ENCODE measurements around the gene XPNPEP3.
"Not testable (repeated sequence)": the region's sequence is repeated elsewhere in the genome, so short reads cannot be mapped to it uniquely, and the experiment has no call there.

XPNPEP3 gene

DNA sequence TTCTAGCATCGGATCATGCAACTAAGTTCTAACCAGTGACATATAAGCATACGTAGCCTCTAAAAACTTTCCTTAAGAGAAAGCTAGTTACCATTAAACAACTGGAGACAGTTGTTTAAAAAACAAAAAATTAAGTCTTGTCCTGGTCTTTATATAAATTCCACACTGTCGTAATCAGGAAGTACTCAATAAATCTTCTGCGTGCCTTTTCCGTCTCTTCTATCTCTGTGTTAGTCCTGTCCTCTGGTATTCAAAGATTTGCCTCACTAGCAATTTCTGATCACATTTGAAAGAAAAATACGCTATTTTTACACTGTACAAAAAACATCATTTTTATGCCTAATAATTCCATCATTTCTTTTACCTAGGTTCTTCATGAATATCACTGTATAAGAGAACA is 27.8 kb upstream of the XPNPEP3 start:
- TF ChIP-seq, protein P1, sequence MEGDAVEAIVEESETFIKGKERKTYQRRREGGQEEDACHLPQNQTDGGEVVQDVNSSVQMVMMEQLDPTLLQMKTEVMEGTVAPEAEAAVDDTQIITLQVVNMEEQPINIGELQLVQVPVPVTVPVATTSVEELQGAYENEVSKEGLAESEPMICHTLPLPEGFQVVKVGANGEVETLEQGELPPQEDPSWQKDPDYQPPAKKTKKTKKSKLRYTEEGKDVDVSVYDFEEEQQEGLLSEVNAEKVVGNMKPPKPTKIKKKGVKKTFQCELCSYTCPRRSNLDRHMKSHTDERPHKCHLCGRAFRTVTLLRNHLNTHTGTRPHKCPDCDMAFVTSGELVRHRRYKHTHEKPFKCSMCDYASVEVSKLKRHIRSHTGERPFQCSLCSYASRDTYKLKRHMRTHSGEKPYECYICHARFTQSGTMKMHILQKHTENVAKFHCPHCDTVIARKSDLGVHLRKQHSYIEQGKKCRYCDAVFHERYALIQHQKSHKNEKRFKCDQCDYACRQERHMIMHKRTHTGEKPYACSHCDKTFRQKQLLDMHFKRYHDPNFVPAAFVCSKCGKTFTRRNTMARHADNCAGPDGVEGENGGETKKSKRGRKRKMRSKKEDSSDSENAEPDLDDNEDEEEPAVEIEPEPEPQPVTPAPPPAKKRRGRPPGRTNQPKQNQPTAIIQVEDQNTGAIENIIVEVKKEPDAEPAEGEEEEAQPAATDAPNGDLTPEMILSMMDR (IDR thresholded peaks at IDR 0.05) = no peak
- Histone ChIP-seq H3K36me3 (peaks cover 71% of the 10 kb centered on the region), H3K27ac (no peak overlapping the region), H3K9me3 (no peaks in the 10 kb centered on the region), H3K4me1 (ENCODE audit: control insufficient read depth in 1 of 2, insufficient read depth in 1 of 2, low read depth in 1 of 2, low read length in 1 of 2) (no peaks in the 10 kb centered on the region), H3K4me3 (ENCODE audit: low read depth in 1 of 2, low read length in 1 of 2) (no peak overlapping the region), H3K27me3 (no peaks in the 10 kb centered on the region)

DNA sequence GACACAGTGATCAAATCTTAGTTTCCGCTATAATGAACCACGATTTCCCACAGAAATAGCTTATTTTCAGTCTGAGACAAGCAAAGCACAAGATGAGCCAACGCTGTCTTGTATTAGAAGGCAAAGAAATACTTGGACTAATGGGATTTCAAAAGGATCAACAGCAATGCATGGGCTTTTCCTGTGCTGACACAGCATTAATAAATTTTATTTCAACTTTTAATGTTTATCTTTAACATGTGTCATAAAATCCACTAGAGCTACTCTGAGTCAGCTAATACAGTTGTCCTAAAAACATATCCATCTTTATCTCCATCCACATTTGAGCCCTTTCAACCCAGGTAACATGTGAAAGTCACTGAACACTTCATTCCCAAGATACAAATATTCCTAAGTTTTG is 22.3 kb upstream of the XPNPEP3 start:
- no peaks in the 10 kb centered on the region for H3K4me1 ChIP-seq (ENCODE audit: control insufficient read depth in 1 of 2, insufficient read depth in 1 of 2, low read depth in 1 of 2, low read length in 1 of 2)
- H3K27me3 ChIP-seq = no peaks in the 10 kb centered on the region
- no peak overlapping the region for H3K27ac ChIP-seq
- no peak overlapping the region for H3K4me3 ChIP-seq (ENCODE audit: low read depth in 1 of 2, low read length in 1 of 2)
- peaks cover 76% of the 10 kb centered on the region for H3K36me3 ChIP-seq
- no peaks in the 10 kb centered on the region for H3K9me3 ChIP-seq
- TF ChIP-seq, protein P1 (IDR thresholded peaks at IDR 0.05) = no peak

DNA sequence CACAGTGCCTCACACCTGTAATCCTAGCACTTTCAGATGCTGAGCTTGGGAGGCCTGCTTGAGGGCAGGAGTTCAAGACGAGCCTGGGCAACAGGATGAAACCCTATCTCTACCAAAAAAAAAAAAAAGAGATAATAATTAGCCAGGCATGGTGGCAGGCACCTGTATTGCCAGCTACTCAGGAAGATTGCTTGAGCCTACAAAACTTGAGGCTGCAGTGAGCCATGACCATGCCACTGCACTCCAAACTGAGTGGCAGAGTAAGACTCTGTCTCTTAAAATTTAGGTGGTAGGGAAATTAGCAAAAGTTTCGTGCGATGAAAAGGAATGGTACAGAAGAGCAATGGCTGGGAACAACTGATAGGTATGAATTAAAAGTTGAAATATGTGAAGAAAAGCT is 18.5 kb upstream of the XPNPEP3 start:
- Histone ChIP-seq H3K27me3 (no peaks in the 10 kb centered on the region), H3K4me1 (ENCODE audit: control insufficient read depth in 1 of 2, insufficient read depth in 1 of 2, low read depth in 1 of 2, low read length in 1 of 2) (no peaks in the 10 kb centered on the region), H3K4me3 (ENCODE audit: low read depth in 1 of 2, low read length in 1 of 2) (no peak overlapping the region), H3K36me3 (peaks cover 77% of the 10 kb centered on the region), H3K27ac (no peak overlapping the region), H3K9me3 (no peaks in the 10 kb centered on the region)
- TF ChIP-seq, protein P1 (IDR thresholded peaks at IDR 0.05) = no peak

- H3K27ac ChIP-seq = no peak overlapping the region
- TF ChIP-seq, protein P1 (IDR thresholded peaks at IDR 0.05) = no peak
- no peaks in the 10 kb centered on the region for H3K27me3 ChIP-seq
- H3K36me3 ChIP-seq = peaks cover 60% of the 10 kb centered on the region
- no peaks in the 10 kb centered on the region for H3K4me1 ChIP-seq (ENCODE audit: control insufficient read depth in 1 of 2, insufficient read depth in 1 of 2, low read depth in 1 of 2, low read length in 1 of 2)
- H3K9me3 ChIP-seq = no peaks in the 10 kb centered on the region
- H3K4me3 ChIP-seq (ENCODE audit: low read depth in 1 of 2, low read length in 1 of 2) = no peak overlapping the region
Observed at GRCh38 chr22:40844951-40845350, 12.0 kb upstream of the XPNPEP3 start.

DNA sequence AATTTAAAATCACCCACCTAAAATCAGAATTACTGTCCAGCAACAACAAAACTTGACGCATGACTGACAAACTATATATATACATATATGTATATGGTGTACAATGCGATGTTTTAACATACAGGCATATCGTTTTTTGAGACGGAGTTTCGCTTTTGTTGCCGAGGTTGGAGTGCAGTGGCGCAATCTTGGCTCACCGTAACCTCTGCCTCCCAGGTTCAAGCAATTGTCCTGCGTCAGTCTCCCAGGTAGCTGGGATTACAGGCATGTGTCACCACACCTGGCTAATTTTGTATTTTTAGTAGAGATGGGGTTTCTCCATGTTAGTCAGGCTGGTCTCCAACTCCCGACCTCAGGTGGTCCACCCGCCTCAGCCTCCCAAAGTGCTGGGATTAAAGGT is 11.1 kb upstream of the XPNPEP3 start:
- H3K9me3 ChIP-seq; H3K4me1 ChIP-seq (ENCODE audit: control insufficient read depth in 1 of 2, insufficient read depth in 1 of 2, low read depth in 1 of 2, low read length in 1 of 2); H3K4me3 ChIP-seq (ENCODE audit: low read depth in 1 of 2, low read length in 1 of 2); H3K27me3 ChIP-seq; H3K27ac ChIP-seq: not testable (repeated sequence)
- H3K36me3 ChIP-seq = peaks cover 52% of the 10 kb centered on the region

DNA sequence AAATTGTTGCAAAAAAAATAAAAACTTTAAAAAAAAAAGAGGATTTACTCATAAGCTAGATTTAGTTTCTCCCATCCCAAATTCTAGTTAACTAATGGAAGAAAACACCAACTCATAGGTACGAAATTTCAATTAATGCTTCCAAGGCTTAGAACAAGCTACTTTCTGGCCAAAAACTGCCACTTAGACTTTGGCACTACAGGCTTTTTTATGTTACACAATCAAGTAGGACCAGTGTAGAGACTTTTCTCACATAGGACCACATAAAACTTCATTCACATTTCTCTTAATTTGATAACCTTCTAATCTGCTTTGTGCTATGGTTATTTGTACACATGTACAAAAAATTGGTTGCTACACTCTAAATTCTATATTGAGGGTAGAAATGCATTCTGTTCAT is 3.6 kb upstream of the XPNPEP3 start:
- Histone ChIP-seq H3K4me3 (ENCODE audit: low read depth in 1 of 2, low read length in 1 of 2) (no peak overlapping the region), H3K4me1 (ENCODE audit: control insufficient read depth in 1 of 2, insufficient read depth in 1 of 2, low read depth in 1 of 2, low read length in 1 of 2) (peaks cover 27 to 29% of the 10 kb centered on the region in 2 experiments), H3K27ac (no peak overlapping the region), H3K9me3 (no peaks in the 10 kb centered on the region), H3K27me3 (no peaks in the 10 kb centered on the region), H3K36me3 (peaks cover 5% of the 10 kb centered on the region)
- TF ChIP-seq, protein P1 (IDR thresholded peaks at IDR 0.05) = no peak
